C4-2B (cell line): ENCODE measurements around the gene SCN5A.

Experiments used
- CTCF ChIP-seq: fragments of 450-650 bp; conservative IDR thresholded peaks from 2 replicates; pipeline ENCODE4 v1.5.1; 2017; ENCODE audit warnings: mild to moderate bottlenecking
- ZFX ChIP-seq: fragments of 450-650 bp; IDR thresholded peaks from 2 replicates; pipeline ENCODE4 v1.6.1; 2017

GRCh38 chr3:38511546-38511945, 137.9 kb downstream of the SCN5A start:
- TF ChIP-seq CTCF = no peak
- TF ChIP-seq ZFX = no peak
